Glomerular endothelial cell (primary cell): ENCODE results near the gene COL5A1. TPM values are rescaled to one million over a fixed set of nuclear protein-coding genes. Genes with fewer than 3 reads are reported as not detected.

Source experiments
- DNase-seq: peaks from one replicate; pipeline ENCODE4 v3.0.0-alpha.2; 2011; ENCODE audit warnings: low read depth, low spot score; ENCODE audit errors: extremely low read depth
- total RNA-seq: library from RNA; depleted of rRNA; stranded (reverse); fragments of >200 nt; gene quantifications from 2 replicates; pipeline ENCODE4 v1.2.3, GENCODE V29; 2015

Gene COL5A1
- total RNA-seq, 1 donor from 2014 or later, result 366 TPM

DNA sequence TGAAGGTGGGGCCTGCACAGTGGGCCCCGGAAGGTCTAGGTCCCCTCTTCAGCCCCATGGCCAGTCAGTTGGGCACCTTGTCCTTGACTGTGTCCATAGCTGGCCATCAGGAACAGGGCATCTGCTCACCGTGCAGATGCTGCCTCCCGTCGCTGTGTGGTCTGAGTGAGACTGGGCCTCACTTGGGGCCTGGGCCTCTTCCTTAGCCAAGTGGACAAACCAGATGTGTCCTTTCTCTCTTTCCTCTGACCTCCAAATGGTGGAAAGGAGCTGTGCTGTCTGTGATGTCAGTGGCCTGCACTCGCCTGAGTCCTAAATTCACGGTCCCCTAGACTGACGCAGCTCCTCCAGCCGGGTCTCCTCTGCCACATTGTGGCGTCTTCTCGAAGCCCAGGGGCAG lies 114.5 kb downstream of the COL5A1 start:
- no peak for DNase-seq

GRCh38 chr9:134757216-134757975 lies 115.8 kb downstream of the COL5A1 start:
- DNase-seq, result no peak

DNA sequence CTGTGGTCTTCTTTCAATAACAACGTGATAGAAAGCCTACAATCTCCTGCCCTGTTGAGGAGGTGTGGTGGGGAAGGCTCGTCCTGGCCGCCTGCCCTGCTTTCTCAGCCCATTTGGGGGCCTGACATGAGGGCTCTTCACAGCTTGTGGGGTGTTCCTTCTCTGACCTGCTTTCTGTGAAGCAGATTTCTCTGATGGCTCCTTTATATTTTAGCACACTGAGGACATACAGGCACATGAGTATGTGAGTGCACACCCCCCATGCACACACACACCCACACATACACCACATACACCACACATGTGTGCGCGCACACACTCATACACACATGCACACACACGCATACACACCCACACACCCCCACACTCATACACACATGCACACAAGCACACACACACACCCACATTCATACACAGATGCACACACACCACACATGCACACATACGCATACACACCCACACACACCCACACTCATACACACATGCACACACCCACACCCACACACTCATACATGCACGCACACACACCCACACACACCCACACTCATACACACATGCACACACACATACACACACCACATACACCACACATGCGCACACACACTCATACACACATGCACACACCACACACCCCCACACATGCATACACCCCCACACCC lies 117.5 kb downstream of the COL5A1 start:
- DNase-seq, result no peak

GRCh38 chr9:134759913-134760312 lies 118.3 kb downstream of the COL5A1 start:
- no peak for DNase-seq

DNA sequence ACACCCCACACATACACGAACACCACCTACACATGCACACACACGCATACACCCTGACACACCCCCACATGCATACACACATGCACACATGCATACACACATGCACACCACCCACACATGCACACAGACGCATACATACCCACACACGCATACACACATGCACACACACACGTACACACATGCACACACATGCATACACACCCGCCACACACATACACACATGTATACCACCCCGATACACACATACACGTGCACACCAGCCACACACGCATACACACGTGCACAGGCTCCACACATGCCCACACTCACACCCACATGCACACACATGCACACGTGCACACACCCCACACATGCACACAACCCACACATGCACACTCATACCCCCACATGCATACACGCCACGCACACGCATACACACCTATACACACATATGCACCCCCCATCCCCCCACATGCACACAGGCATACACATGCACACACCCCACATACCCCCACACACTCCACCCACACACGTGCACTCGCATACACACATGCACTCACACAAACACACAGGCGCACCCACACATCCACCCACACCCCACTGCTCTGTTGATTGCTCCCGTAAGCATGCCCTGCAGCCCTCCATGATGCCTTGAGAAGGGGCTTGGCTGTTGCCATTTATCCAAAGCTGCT lies 119.3 kb downstream of the COL5A1 start:
- DNase-seq, result no peak

DNA sequence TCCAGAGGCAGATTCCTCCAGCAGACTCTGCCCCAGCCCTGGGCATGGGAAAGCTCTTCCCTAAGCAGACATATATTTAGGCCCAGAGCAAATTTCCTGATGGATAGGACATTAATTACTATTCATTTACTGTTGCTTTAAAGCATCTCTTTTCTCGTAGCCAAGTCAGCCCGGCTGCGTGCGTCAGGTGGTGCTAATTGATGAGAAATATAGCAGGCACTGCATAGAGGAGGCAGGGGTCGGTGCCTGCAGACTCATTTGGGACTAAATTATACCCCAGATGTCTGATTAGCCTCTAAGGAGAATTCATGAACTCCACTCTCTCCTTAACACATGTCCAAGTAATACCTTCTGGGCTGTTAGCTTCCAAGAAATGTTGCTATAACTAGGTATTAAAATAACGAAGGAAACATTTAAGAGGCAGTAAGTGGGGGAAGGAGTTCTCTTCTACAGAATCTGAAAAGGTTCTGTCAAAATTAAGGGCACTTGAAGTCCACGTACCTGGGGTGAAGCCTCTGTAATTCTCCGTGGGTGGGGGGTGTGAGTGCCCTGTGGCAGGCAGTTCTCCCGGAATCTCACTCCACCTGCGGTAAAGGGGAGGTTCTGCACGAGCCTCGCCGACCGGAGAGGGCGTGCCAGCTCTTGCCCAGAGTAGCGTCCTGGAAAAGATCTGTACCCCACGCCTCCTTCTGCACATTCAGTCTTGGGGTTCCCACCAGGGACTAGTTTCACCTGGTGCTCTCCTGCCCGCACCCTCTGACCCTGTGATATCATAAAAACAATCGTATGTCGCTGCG lies 123.1 kb downstream of the COL5A1 start:
- no peak for DNase-seq

- no peak for DNase-seq
Measured at GRCh38 chr9:134765785-134766184, 124.2 kb downstream of the COL5A1 start.

- no peak for DNase-seq
Measured at GRCh38 chr9:134766587-134766986, 125.0 kb downstream of the COL5A1 start.

GRCh38 chr9:134768332-134768708 lies 126.7 kb downstream of the COL5A1 start:
- DNase-seq, result no peak

- DNase-seq, result no peak
Measured at GRCh38 chr9:134768709-134769351, 127.2 kb downstream of the COL5A1 start.

DNA sequence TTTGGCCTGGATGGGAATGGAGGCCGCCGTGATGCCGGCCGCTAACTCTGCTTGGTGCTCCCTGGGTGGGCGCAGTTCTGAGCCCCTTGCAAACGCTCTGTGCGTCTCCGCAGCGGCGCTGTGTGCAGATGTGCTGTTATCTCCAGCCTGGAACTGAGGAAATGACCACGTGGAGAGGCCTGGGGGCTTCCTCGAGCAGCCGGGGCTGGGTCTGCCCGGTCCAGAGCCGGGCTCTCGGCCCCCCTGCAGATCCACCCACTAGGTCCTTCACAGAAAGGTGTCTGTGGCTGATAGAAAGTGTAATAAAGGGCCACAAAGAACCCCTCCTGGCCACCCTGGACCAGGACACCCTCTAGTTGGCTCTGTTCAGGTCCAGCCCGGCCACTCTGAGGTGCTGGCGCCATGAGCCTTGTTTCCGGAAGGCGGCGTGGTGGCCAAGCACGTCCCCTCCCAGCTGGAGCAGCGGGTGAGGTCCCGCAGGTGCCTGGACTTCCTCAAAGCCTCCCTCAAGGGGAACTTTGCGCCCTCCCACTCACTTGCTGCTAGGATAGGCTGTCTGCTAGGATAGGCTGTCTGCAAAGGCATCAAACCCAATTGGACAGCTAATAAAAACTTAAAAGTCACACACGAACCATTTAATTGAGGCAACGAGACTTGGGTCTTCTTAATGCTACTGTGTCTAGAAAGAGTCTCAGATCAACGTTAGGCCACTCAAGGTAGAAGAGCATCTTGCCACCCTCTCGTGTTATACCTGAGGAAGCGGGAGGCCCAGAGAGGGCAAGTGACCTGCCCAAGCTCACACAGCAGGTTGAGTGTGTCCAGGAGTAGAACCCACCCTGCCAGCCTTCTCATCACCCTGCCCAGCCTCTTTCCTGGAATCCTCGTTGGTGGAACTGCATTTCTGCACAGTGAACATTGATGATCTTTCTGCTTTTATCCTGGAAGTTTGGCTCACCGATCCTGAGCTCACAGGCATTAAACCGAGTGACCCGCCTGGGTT lies 129.7 kb downstream of the COL5A1 start:
- DNase-seq, result no peak

GRCh38 chr9:134772331-134772730 lies 130.7 kb downstream of the COL5A1 start:
- no peak for DNase-seq

- DNase-seq, result no peak
Measured at GRCh38 chr9:134773842-134774241, 132.2 kb downstream of the COL5A1 start.

DNA sequence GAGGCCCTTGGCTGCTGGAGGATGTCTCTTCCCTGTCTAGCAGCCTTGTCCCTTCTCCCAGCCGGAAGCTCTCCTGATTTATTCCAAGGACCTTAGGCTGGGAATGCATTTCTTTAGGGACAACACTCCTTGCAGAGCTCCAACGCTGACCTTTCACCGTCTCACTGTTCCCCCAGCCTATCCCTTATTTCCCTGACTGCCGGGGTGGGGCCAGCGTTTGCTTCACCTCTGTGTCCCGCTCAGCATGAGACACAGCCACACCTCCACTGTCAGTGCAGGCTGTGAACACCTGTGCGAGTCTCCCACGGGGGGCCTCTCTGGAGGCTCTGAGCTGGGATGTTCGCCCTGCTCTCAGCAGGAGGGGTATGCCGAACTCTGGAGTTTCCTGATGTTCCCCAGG lies 132.8 kb downstream of the COL5A1 start:
- DNase-seq, result no peak

DNA sequence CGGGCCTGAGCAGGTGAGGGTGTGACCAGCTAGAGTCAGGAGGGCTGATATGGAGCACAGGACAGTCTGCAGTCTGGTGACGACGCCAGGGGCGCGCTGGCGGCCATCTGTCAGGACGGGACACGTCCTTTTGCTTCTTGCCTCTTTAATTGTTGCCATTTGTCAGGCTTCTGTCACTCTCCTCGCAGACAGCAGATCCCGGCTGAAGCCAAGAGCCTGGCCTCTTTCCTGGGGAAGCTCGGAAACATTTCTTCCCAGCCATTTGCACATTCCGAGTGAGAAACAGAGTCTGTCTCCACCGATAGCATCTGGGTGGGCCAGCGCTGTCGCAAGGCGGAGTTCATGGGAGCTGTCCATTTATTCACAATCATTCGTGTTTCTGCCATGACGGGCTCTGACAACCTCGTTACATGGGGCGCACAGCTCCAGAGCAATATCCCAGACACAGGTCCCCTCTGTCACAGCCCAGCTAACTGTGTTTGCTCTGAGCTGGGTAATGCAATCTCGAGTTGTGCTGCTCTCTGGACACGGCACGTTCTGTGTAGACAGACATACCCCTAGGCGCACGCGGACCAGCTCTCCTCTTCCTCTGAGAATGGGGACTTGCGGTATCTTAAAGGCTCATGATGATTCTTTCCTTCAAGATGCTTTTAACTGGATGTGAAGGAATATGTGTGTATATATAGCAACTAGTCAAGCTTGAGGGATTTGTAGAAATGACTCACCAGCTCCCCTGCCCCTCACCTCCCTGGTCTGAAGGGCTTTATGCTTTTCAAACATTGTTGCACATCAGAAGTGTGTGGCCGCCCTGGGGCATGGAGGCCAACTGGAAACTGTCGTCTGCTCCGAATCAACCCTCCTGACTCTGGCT lies 133.7 kb downstream of the COL5A1 start:
- no peak for DNase-seq

DNA sequence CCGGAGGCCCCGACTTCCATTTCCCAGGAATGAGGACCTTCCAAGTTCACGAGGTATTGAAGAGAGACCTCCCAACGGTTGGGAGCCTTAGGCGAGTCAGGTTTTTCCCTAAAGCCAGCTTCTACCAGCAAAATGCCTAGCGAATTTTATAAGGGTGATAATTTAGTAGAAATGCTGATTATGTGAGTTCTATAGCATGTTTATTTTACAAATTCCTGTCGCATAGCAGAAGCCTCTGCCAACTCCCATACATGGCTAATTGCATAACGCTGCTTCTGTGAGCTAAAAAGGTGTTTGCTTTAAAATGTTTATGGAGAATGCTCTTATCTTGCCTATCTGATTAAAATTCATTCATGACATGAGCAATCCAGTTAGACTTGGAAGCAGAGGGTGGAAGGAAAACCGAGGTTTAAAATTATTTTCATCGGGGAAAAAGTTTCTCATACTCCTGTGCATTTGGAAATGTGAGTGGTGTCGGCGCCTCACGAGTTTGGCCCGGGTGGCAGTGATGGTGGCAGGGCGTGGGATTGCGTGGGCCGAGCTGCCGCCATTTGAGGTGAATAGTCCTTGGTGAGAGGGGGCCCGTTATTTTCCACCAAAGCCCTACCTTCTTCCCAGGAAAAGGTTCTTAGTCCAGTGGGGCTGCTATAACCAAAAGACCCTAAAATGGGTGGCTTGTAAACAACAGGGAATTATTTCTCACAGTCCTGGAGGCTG lies 134.6 kb downstream of the COL5A1 start:
- DNase-seq, result no peak

GRCh38 chr9:134777153-134777552 lies 135.6 kb downstream of the COL5A1 start:
- no peak for DNase-seq

DNA sequence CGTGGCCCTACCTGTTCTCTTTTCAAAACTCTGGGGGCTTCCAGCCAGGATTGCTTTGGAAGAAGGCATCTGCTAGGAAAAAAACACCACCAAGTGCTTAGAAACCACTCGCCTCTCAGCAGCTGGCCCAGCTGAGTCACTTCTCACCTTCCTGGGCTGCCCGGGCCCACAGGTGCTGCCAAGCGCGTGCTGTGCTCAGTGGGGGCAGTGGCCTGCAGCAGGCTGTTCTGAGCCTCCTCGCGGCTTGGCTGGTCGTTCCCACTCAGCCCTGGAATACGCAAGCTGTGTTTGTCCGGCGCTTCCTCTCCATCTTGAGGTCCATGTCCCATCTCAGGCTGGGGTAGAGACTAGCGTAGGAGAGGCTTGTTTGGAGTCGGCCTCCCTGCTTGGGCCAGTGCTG lies 136.6 kb downstream of the COL5A1 start:
- no peak for DNase-seq
